ENCODE data around the gene PSME2.

The PSME2 gene

DNA sequence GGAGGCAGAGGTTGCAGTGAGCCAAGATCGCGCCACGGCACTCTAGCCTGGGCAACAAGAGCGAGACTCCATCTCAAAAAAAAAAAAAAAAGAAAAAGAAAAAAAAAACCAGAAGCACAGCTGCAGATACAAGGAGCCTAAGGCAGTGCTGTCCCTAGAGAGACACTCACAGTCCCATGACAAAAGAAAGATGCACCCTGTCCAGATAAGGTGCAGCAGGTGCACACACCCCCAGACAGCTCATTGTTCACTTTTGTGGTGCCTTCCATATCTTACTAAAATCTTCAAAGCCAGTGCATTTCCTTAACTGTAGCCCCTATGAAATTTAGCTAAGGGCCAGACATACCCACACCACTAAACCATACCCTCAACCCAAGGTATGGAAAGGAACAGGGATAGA, 24.0 kb downstream of the PSME2 start:
- Histone ChIP-seq H4K20me1 (no peaks in the 10 kb centered on the region; a peak in 1 of 22 replicates), H3K9me3 (replicated peaks in 1 of 11) (no peaks in the 10 kb centered on the region), H3K4me1 (peaks cover 2 to 19% (median 13%) of the 10 kb centered on the region in 10 experiments; a peak in 17 of 20 replicates), H3K27ac (no peak overlapping the region), H3K27me3 (no peaks in the 10 kb centered on the region), H3K36me3 (peaks cover 65 to 78% (median 75%) of the 10 kb centered on the region in 11 experiments), H3K4me3 (no peak overlapping the region), H3K4me2 (no peak overlapping the region), H3K9ac (no peak overlapping the region)
- TF ChIP-seq Cebpa-rat (IDR thresholded peaks at IDR 0.05): no peak

GRCh38 chr14:24121210-24121609, 25.2 kb downstream of the PSME2 start:
- Histone ChIP-seq H3K4me3 (no peak overlapping the region), H3K9me3 (replicated peaks in 1 of 11) (no peaks in the 10 kb centered on the region), H3K27me3 (no peaks in the 10 kb centered on the region), H4K20me1 (peaks cover 0 to 6% (median 0%) of the 10 kb centered on the region in 11 experiments; a peak in 3 of 22 replicates), H3K9ac (no peak overlapping the region; a peak in 1 of 22 replicates), H3K27ac (no peak overlapping the region), H3K4me2 (no peak overlapping the region), H3K4me1 (peaks cover 10 to 19% (median 16%) of the 10 kb centered on the region in 10 experiments), H3K36me3 (peaks cover 76 to 89% (median 83%) of the 10 kb centered on the region in 11 experiments)
- TF ChIP-seq Cebpa-rat (IDR thresholded peaks at IDR 0.05): no peak

DNA sequence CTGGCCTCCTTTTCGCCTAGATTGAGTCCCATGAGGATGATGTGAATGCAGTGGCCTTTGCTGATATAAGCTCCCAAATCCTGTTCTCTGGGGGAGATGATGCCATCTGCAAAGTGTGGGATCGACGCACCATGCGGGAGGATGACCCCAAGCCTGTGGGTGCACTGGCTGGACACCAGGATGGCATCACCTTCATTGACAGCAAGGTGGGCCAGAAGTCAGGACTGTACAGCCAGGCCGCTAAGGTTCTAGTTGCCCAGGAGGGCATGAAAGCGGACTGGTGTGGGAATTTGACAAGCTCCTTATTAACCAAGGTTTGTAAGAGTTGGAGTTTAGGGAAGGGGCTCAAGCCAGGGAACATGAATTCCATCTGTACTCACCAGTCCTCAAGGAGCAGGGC, 26.7 kb downstream of the PSME2 start:
- no peaks in the 10 kb centered on the region for H3K9me3 ChIP-seq (replicated peaks in 1 of 11)
- H3K27me3 ChIP-seq: no peaks in the 10 kb centered on the region
- H4K20me1 ChIP-seq: peaks cover 0 to 8% (median 0%) of the 10 kb centered on the region in 11 experiments; a peak in 3 of 22 replicates

GRCh38 chr14:24117179-24117578, 29.2 kb downstream of the PSME2 start:
- Histone ChIP-seq H3K4me3 (no peak overlapping the region), H3K27ac (no peak overlapping the region), H3K4me1 (peaks cover 14 to 27% (median 24%) of the 10 kb centered on the region in 10 experiments), H4K20me1 (peaks cover 0 to 8% (median 0%) of the 10 kb centered on the region in 11 experiments; a peak in 3 of 22 replicates), H3K9me3 (replicated peaks in 1 of 11) (no peaks in the 10 kb centered on the region), H3K27me3 (no peaks in the 10 kb centered on the region), H3K4me2 (peak overlapping the region in 7 of 11 experiments; percentile 6 to 99 (median 97); a peak in 7 of 22 replicates), H3K9ac (peak overlapping the region in 3 of 11 experiments; percentile 20 to 96 (median 85); a peak in 2 of 22 replicates), H3K36me3 (peaks cover 54 to 61% (median 56%) of the 10 kb centered on the region in 11 experiments)
- no peak for TF ChIP-seq Cebpa-rat (IDR thresholded peaks at IDR 0.05)

More for the DNA sequence above, 26.7 kb downstream of the PSME2 start:
- no peak overlapping the region for H3K4me3 ChIP-seq
- no peak overlapping the region for H3K9ac ChIP-seq
- H3K4me1 ChIP-seq: peaks cover 14 to 22% (median 20%) of the 10 kb centered on the region in 10 experiments
- H3K36me3 ChIP-seq: peaks cover 76 to 86% (median 81%) of the 10 kb centered on the region in 11 experiments
- TF ChIP-seq Cebpa-rat (IDR thresholded peaks at IDR 0.05): no peak
- no peak overlapping the region for H3K27ac ChIP-seq
- H3K4me2 ChIP-seq: no peak overlapping the region

GRCh38 chr14:24116128-24116814, 30.1 kb downstream of the PSME2 start:
- Histone ChIP-seq H3K4me1 (peaks cover 14 to 28% (median 24%) of the 10 kb centered on the region in 10 experiments), H3K4me2 (peak overlapping the region; percentile 96 to 100 (median 97)), H3K9ac (peak overlapping the region; percentile 85 to 97 (median 90); a peak in 20 of 22 replicates), H3K27me3 (no peaks in the 10 kb centered on the region), H4K20me1 (peaks cover 0 to 8% (median 0%) of the 10 kb centered on the region in 11 experiments; a peak in 3 of 22 replicates), H3K27ac (peak overlapping the region in 1 of 11 experiments; percentile 95; a peak in 1 of 22 replicates), H3K9me3 (replicated peaks in 1 of 11) (no peaks in the 10 kb centered on the region), H3K4me3 (peak overlapping the region; percentile 71 to 88 (median 76)), H3K36me3 (peaks cover 44 to 53% (median 47%) of the 10 kb centered on the region in 11 experiments)
- no peak for TF ChIP-seq Cebpa-rat (IDR thresholded peaks at IDR 0.05)

DNA sequence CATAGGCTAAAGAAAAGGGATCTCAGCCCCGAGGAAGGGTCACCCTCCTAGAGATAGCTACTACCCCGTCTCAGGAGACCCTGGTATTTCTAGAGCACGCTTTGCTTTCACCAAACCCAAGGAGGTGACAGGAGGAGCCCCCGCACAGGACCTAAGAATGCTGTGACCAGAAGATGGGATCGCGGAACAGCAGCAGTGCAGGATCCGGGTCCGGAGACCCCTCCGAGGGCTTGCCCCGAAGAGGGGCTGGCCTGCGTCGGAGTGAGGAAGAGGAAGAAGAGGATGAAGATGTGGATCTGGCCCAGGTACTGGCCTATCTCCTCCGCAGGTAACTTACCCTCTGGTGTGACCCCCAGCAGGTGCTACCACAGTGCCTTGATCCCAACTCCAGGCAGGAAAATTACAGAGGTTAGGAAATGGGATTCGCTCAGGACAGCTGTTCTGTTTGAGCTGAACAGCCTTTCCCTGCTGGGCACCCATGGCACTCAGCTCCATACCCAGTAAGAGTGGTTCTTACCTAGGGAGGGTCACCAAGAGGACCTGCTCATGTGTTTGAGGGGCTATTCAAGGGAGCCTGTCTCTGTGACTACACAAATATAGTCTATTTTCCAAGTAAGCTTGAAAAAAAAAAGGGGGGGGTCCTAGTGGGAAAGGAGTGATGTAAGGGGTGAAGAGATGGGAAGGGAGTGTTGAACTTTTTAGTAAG, 30.8 kb downstream of the PSME2 start:
- Histone ChIP-seq H3K36me3 (peaks cover 37 to 49% (median 40%) of the 10 kb centered on the region in 11 experiments), H3K9me3 (replicated peaks in 1 of 11) (no peaks in the 10 kb centered on the region), H3K4me3 (peak overlapping the region; percentile 71 to 88 (median 76)), H3K4me1 (peaks cover 18 to 33% (median 27%) of the 10 kb centered on the region in 10 experiments), H4K20me1 (peaks cover 0 to 8% (median 0%) of the 10 kb centered on the region in 11 experiments; a peak in 3 of 22 replicates), H3K27ac (peak overlapping the region; percentile 87 to 99 (median 96); a peak in 21 of 22 replicates), H3K27me3 (no peaks in the 10 kb centered on the region), H3K4me2 (peak overlapping the region; percentile 96 to 100 (median 97)), H3K9ac (peak overlapping the region; percentile 85 to 97 (median 90))
- no peak for TF ChIP-seq Cebpa-rat (IDR thresholded peaks at IDR 0.05)

GRCh38 chr14:24114532-24115421, 31.6 kb downstream of the PSME2 start, which contains the start of the genes DCAF11 and NRL:
DCAF11 (plus strand) TSS chr14:24114777; CDS start chr14:24115595, 818 bp downstream.
NRL (minus strand) TSS chr14:24114949; CDS start chr14:24082848, 32,101 bp downstream.
- TF ChIP-seq Cebpa-rat (IDR thresholded peaks at IDR 0.05): no peak
- Histone ChIP-seq H3K36me3 (peaks cover 29 to 41% (median 32%) of the 10 kb centered on the region in 11 experiments), H3K4me3 (peak within 1 kb of the TSS; percentile 71 to 88 (median 76)), H3K27ac (peak within 1 kb of the TSS; percentile 87 to 99 (median 96)), H3K4me2 (peak within 1 kb of the TSS; percentile 96 to 100 (median 98)), H3K4me1 (peaks cover 21 to 40% (median 31%) of the 10 kb centered on the region in 10 experiments), H3K27me3 (no peaks in the 10 kb centered on the region), H3K9me3 (replicated peaks in 1 of 11) (no peaks in the 10 kb centered on the region), H3K9ac (peak within 1 kb of the TSS; percentile 85 to 97 (median 90)), H4K20me1 (peaks cover 0 to 8% (median 0%) of the 10 kb centered on the region in 11 experiments; a peak in 3 of 22 replicates)

All from BLaER1 treated with 17β-estradiol and CSF1 and Interleukin-3, amounts not matched to agents 10 nM and 100 nM (cell line).